ENCODE data around the gene HSPE1.
"Not testable (repeated sequence)": the region's sequence is repeated elsewhere in the genome, so short reads cannot be mapped to it uniquely, and the experiment has no call there.

HSPE1 gene

DNA sequence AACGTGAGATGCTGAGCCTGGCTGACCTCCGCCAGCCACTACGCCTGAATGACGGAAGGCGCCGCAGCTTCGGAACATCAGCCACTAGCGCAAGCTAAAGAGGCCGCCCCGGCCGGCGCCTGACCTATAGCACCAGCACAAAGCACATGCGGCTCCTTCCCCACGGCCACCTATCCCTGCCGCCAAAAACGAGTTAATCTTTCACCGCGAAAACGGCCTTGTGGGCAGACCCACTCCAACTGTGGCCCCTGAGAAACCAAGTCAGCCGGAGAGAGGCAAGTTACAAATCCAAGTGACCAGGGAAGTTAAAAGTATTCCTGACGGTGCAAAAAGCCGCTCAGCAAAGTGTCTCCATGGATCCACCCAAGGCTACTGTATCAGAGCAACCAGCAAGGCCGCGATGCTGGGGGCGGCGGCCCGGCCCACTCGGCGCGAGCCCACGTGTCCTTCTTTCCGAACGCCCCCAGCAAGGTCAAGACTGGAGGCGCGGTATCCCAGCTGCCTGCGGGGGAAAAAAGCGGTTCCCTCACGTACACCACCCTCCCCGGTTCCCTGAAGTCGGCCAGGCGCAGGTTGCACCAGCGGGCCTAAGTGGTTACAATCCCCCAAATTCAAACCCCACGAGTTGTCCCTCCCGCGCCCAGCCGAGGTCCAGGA lies 1.1 kb upstream of the HSPE1 start:
- peak; percentile 48 to 50 for DNase-seq

GRCh38 chr2:197500503-197501131 lies 438 bp downstream of the HSPE1 start:
- DNase-seq, result no peak

DNA sequence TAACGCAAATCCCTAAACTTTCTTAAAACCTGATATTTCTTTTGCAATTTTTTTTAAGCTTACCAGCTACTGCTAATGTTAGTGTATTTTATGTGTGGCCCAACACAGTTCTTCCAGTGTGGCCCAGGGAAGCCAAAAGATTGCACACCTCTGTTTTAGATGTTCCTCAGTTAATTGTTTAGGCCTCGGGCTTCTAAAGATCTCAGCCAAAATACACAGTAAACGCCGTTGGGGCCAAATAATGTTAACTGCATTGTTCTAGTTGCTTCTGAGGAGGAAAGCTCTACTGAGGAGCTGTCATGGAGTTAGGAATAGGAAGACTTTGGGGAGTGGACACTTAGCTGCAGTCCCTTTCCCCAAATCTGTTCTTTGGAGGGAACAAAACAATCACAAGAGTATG lies 2.0 kb downstream of the HSPE1 start:
- no peak for DNase-seq

DNA sequence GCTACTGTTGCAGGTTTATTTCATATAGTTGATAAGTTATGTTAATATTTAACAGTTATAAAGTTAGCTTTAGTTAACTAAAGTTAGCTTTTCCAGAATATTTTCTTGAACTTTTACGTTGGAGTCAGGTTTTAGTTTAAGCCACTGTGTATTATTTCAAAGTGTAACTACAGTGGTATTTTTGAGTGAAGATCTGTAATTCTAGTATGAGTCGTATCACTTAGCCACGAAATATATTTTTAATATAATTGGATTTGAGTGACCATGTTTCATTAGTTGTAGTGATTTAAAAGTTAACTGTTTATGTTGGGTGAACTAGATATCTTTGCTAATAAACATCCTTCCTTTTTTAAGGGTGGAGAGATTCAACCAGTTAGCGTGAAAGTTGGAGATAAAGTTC lies 2.5 kb downstream of the HSPE1 start:
- no peak for DNase-seq

DNA sequence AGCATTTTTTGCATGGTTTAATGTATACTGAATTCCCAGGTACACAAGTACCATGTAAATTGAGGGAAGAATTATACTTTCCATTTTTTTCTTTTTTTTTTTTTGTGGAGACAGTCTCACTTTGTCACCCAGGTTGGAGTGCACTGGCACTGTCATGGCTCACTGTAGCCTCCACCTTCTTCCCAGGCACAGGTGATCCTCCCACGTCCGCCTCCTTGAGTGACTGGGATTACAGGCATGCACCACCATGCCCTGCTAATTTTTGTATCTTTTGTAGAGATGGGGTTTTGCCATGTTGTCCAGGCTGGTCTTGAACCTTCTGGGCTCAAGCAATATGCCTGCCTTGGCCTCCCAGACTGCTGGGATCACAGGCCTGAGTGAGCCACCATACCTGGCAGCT lies 3.8 kb downstream of the HSPE1 start:
- DNase-seq, result no peak

GRCh38 chr2:197504512-197504911 lies 4.3 kb downstream of the HSPE1 start:
- DNase-seq, result no peak

- DNase-seq, result no peak
These were observed 6.5 kb downstream of the HSPE1 start for GRCh38 chr2:197506658-197507057.

DNA sequence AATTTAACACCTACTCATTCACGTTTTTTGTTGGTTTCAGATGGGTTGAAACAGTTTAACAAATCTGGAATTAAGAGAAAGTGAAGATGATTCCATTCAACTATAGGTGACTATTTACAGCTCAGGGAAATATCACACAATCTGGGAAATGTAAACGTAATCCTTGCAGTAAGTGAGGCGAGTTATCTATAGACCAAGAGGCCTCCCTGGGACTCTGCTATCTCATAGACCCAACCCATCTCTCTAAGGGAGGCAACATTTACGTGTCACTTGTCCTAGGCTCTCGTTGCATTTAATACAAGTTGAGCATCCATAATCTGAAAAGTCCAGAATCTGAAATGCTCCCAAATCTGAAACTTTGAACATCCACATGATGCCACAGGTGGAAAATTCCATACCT lies 13.7 kb downstream of the HSPE1 start:
- no peak for DNase-seq

- peak in 1 of 2 donors; percentile 29 for DNase-seq
These were observed 14.6 kb downstream of the HSPE1 start for GRCh38 chr2:197514754-197515153.

GRCh38 chr2:197515315-197515738 lies 15.1 kb downstream of the HSPE1 start:
- DNase-seq, result no peak

GRCh38 chr2:197515739-197516392 lies 15.7 kb downstream of the HSPE1 start, which contains the start of gene MOB4:
Gene MOB4 (plus strand): TSS chr2:197516066. CDS start chr2:197516087, 21 bp downstream.
- DNase-seq, result peak; percentile 94 to 95

DNA sequence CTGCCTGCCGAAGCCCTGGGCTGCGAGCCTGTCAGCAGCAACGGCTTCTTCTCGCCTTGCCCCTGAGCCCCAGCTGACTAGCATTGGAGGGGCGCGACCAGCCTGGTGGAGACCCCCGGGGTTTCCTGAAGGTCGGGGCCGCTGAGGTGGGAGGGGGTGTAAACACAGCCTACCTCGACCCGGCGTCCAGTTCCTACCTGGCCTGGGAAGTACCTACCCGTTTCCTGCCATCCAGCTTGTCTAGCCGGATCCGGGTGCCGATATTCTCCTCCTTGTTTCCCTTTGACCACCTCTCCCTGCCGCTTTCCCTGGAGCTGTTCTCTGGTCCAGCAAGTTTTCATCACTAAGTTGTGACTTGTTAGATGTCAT lies 16.2 kb downstream of the HSPE1 start:
- DNase-seq, result peak; percentile 20 to 39

DNA sequence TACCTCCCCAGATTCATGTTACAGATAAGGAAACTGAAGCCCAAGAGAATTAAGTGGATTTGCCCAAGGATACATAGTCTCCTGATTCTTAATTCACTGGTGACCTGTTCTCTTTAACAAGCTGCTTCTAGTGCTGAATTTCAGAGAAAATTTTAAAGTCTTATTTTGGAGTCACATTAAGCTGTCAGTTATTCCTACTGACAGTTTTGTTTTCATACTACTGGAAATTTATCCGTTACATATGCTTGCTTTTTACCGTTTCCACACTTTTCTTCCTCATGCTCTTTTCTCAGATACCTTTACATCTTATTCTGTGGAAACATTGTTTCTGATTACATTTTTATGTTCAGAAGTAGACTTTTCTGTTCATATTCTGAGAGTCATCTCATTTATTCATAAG lies 17.0 kb downstream of the HSPE1 start:
- DNase-seq, result no peak

GRCh38 chr2:197538412-197538811 lies 38.2 kb downstream of the HSPE1 start:
- DNase-seq, result no peak

- DNase-seq, result no peak
These were observed 39.6 kb downstream of the HSPE1 start for GRCh38 chr2:197539734-197540133.

- DNase-seq, result no peak
These were observed 43.0 kb downstream of the HSPE1 start for GRCh38 chr2:197543206-197543605.

- DNase-seq, result no peak
These were observed 47.2 kb downstream of the HSPE1 start for GRCh38 chr2:197547163-197547900.

- DNase-seq, result no peak
These were observed 48.4 kb downstream of the HSPE1 start for GRCh38 chr2:197548582-197548981.

DNA sequence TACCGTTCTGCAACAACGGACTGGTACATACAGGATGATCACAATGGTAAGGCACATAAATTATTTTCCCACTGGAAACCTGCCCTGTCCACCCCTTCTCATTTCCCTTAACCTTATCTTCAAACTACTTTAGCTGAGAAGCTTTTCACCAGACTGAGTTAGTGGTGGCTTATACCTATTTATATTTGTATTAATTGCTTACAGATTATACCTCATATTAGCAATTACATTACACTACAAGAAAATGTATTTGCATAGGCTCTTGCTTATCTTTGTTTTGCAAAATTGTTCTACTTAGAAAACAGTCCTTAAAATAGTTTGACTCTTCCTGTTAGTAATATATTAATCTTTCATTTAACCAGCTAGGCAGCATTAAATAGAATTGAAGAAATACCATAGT lies 51.1 kb downstream of the HSPE1 start:
- not testable (repeated sequence) for DNase-seq

Data from CD4-positive, alpha-beta T cell treated with Interleukin-4 for 1 hour (primary cell).